OCI-LY1 (cell line): Measurements from ENCODE around the gene YKT6.

Experiments used
- H2AFZ ChIP-seq: fragments of 200-600 bp; sonication (generic), shearing (Covaris generic); 2 replicates; pipeline ENCODE4 v1.6.0; 2014; ENCODE audit warnings: antibody characterized with exemption, mild to moderate bottlenecking, low read length
- H3F3A ChIP-seq: fragments of 200-600 bp; sonication (generic), shearing (Covaris generic); 2 replicates; pipeline ENCODE4 v1.6.0; 2014; ENCODE audit warnings: mild to moderate bottlenecking, antibody characterized with exemption, low read length, moderate library complexity; ENCODE audit not compliant: insufficient read depth
- H3K27ac ChIP-seq: fragments of 200-600 bp; sonication (generic); 2 replicates; pipeline ENCODE4 v1.5.1; 2014; ENCODE audit warnings: low read length, mixed run types, mild to moderate bottlenecking, low read depth; ENCODE audit not compliant: poor library complexity, severe bottlenecking
- H3K27me3 ChIP-seq: fragments of 200-600 bp; sonication (generic); 2 replicates; pipeline ENCODE4 v1.6.0; 2014; ENCODE audit warnings: antibody characterized with exemption, mild to moderate bottlenecking, low read length, moderate library complexity; ENCODE audit not compliant: insufficient read depth
- H3K36me3 ChIP-seq: fragments of 200-600 bp; sonication (generic); 2 replicates; pipeline ENCODE4 v1.6.1; 2014; ENCODE audit warnings: mild to moderate bottlenecking, antibody characterized with exemption, low read length, moderate library complexity, mixed read lengths; ENCODE audit not compliant: insufficient read depth
- H3K4me1 ChIP-seq: fragments of 200-600 bp; sonication (generic); 2 replicates; pipeline ENCODE4 v1.5.1; 2014; ENCODE audit warnings: mild to moderate bottlenecking, low read length, moderate library complexity; ENCODE audit not compliant: insufficient read depth, severe bottlenecking
- H3K4me2 ChIP-seq: fragments of 200-600 bp; sonication (generic), shearing (Covaris generic); 2 replicates; pipeline ENCODE4 v1.6.1; 2014; ENCODE audit warnings: low read length
- H3K4me3 ChIP-seq: fragments of 200-600 bp; sonication (generic); 2 replicates; pipeline ENCODE4 v1.5.1; 2014; ENCODE audit warnings: low read length, low read depth, mild to moderate bottlenecking, mixed read lengths; ENCODE audit not compliant: poor library complexity, severe bottlenecking
- H3K79me2 ChIP-seq: fragments of 200-600 bp; shearing (Covaris generic); 2 replicates; pipeline ENCODE4 v1.6.1; 2016; ENCODE audit warnings: mixed run types, low read length, mixed read lengths; ENCODE audit not compliant: insufficient read depth
- H3K9ac ChIP-seq: fragments of 200-600 bp; sonication (generic), shearing (Covaris generic); 2 replicates; pipeline ENCODE4 v1.6.1; 2014; ENCODE audit warnings: mild to moderate bottlenecking, low read length, mixed read lengths
- H3K9me2 ChIP-seq: fragments of 200-600 bp; sonication (generic), shearing (Covaris generic); 2 replicates; pipeline ENCODE4 v1.6.1; 2014; ENCODE audit warnings: low read depth, mild to moderate bottlenecking, low read length, mixed read lengths
- H3K9me3 ChIP-seq: fragments of 200-600 bp; shearing (Covaris generic); 2 replicates; pipeline ENCODE4 v1.6.1; 2014; ENCODE audit warnings: low read length, mixed read lengths
- H4K20me1 ChIP-seq: fragments of 200-600 bp; sonication (generic), shearing (Covaris generic); 2 replicates; pipeline ENCODE4 v1.6.0; 2016; ENCODE audit warnings: mild to moderate bottlenecking, low read length; ENCODE audit not compliant: insufficient read depth
- CTCF ChIP-seq: fragments of 200-600 bp; sonication (generic), shearing (Covaris generic); IDR thresholded peaks from 2 replicates; pipeline ENCODE4 v1.5.1; 2017; ENCODE audit warnings: mild to moderate bottlenecking, antibody characterized with exemption, low read length, moderate library complexity, mixed read lengths
- EZH2 ChIP-seq: fragments of 200-600 bp; sonication (generic), shearing (Covaris generic); IDR thresholded peaks from 2 replicates; pipeline ENCODE4 v1.8.0; 2017; ENCODE audit warnings: borderline replicate concordance, mixed run types, mild to moderate bottlenecking, antibody characterized with exemption, low read length, moderate library complexity, mixed read lengths

YKT6 gene

GRCh38 chr7:44162179-44162578 is 38.6 kb upstream of the YKT6 start:
- H3K4me2 ChIP-seq, result no peak overlapping the region
- no peak overlapping the region for H3K4me3 ChIP-seq
- H3K9ac ChIP-seq, result no peak overlapping the region
- 0 out of 2 replicates have a peak, but pooled peaks cover 8% of the 10 kb centered on the region for H3K9me3 ChIP-seq
- no peak for TF ChIP-seq EZH2
- TF ChIP-seq CTCF, result no peak
- no peak overlapping the region for H2AFZ ChIP-seq
- no peak overlapping the region for H3K27ac ChIP-seq
- H4K20me1 ChIP-seq, result no peaks in the 10 kb centered on the region
- no peaks in the 10 kb centered on the region for H3K4me1 ChIP-seq
- H3K36me3 ChIP-seq, result no peaks in the 10 kb centered on the region; the same call in 1 of the 2 replicates
- H3F3A ChIP-seq, result no peaks in the 10 kb centered on the region
- no peaks in the 10 kb centered on the region for H3K9me2 ChIP-seq
- no peaks in the 10 kb centered on the region for H3K79me2 ChIP-seq
- peaks cover 20% of the 10 kb centered on the region for H3K27me3 ChIP-seq

- H3K4me3 ChIP-seq, result no peak overlapping the region
- 0 out of 2 replicates have a peak, but pooled peaks cover 8% of the 10 kb centered on the region for H3K9me3 ChIP-seq
- H2AFZ ChIP-seq, result no peak overlapping the region
- H3K27me3 ChIP-seq, result peaks cover 20% of the 10 kb centered on the region
- H3K36me3 ChIP-seq, result no peaks in the 10 kb centered on the region; the same call in 1 of the 2 replicates
- H3K4me1 ChIP-seq, result no peaks in the 10 kb centered on the region
- H3K27ac ChIP-seq, result no peak overlapping the region
- H3K9ac ChIP-seq, result no peak overlapping the region
- no peaks in the 10 kb centered on the region for H4K20me1 ChIP-seq
- H3F3A ChIP-seq, result no peaks in the 10 kb centered on the region
- TF ChIP-seq CTCF (no peak), EZH2 (no peak)
- no peaks in the 10 kb centered on the region for H3K79me2 ChIP-seq
- H3K9me2 ChIP-seq, result no peaks in the 10 kb centered on the region
- no peak overlapping the region for H3K4me2 ChIP-seq
Measured at GRCh38 chr7:44162785-44163395, 37.9 kb upstream of the YKT6 start.

- Histone ChIP-seq H3K9me2 (no peaks in the 10 kb centered on the region), H4K20me1 (no peaks in the 10 kb centered on the region), H3K27me3 (peaks cover 20% of the 10 kb centered on the region), H3K4me2 (no peak overlapping the region), H3F3A (no peaks in the 10 kb centered on the region), H3K79me2 (no peaks in the 10 kb centered on the region), H3K4me1 (no peaks in the 10 kb centered on the region), H3K9ac (no peak overlapping the region), H3K36me3 (no peaks in the 10 kb centered on the region; the same call in 1 of the 2 replicates), H3K9me3 (0 out of 2 replicates have a peak, but pooled peaks cover 8% of the 10 kb centered on the region), H2AFZ (no peak overlapping the region), H3K4me3 (no peak overlapping the region), H3K27ac (no peak overlapping the region)
- TF ChIP-seq EZH2 (no peak), CTCF (no peak)
Measured at GRCh38 chr7:44163591-44163990, 37.2 kb upstream of the YKT6 start.
